CD4-positive, alpha-beta T cell (primary cell): ENCODE results near the gene QKI. TPM values are rescaled to one million over a fixed set of nuclear protein-coding genes. Genes with fewer than 3 reads are reported as not detected.

Experiments used
- ATAC-seq: fragments of 200-7000 bp; cut with Tn5 transposase; one replicate; pipeline ENCODE4 v1.10.0; 2022; ENCODE audit warnings: mild to moderate bottlenecking; ENCODE audit not compliant: poor library complexity
- CTCF ChIA-PET: fragments of 350-600 bp; sonication (Branson Sonifier 250); formaldehyde crosslinking; loops from one replicate; lab custom pipeline; 2021; ENCODE audit warnings: antibody characterized with exemption, inconsistent platforms; lab: Charles Lee
- POLR2A ChIA-PET: fragments of 350-600 bp; sonication (Branson Sonifier 250); formaldehyde crosslinking; loops from one replicate; lab custom pipeline; 2021; ENCODE audit warnings: antibody characterized with exemption, inconsistent platforms; lab: Charles Lee
- DNase-seq, 14 experiments: peaks; one replicate each; pipeline ENCODE4 v3.0.0-alpha.2; 2013 to 2020; ENCODE audit warnings: mixed read lengths in 2 of 14
- H3K27ac ChIP-seq, 2 donors: one replicate each; pipeline versions ENCODE4 v1.5.1 to v1.7.0; 2013; ENCODE audit warnings: low read length in 2 of 2, low read depth in 1 of 2, mild to moderate bottlenecking in 1 of 2
- H3K27me3 ChIP-seq, 2 experiments: 1 replicate in 1 of 2; 2 replicates in 1 of 2; pipeline versions ENCODE4 v1.6.1 to v1.7.0; 2013; ENCODE audit warnings: low read length in 2 of 2, control low read depth in 1 of 2, mild to moderate bottlenecking in 1 of 2, moderate library complexity in 1 of 2; ENCODE audit not compliant: insufficient read depth in 2 of 2, control insufficient read depth in 1 of 2
- H3K36me3 ChIP-seq: one replicate; pipeline ENCODE4 v1.6.1; 2013; ENCODE audit warnings: low read length, control low read depth; ENCODE audit not compliant: insufficient read depth
- H3K4me1 ChIP-seq: one replicate; pipeline ENCODE4 v1.6.1; 2013; ENCODE audit warnings: low read length, control low read depth; ENCODE audit not compliant: insufficient read depth
- H3K4me3 ChIP-seq: one replicate; pipeline ENCODE4 v1.5.1; 2013; ENCODE audit warnings: mild to moderate bottlenecking, low read length, moderate library complexity
- H3K9me3 ChIP-seq, 2 experiments: 1 replicate in 1 of 2; 2 replicates in 1 of 2; pipeline versions ENCODE4 v1.6.1 to v1.7.0; 2013; ENCODE audit warnings: low read length in 2 of 2, mild to moderate bottlenecking in 2 of 2, control low read depth in 1 of 2, moderate library complexity in 1 of 2; ENCODE audit not compliant: control insufficient read depth in 1 of 2, insufficient read depth in 1 of 2
- H3K27ac Mint-ChIP-seq: one replicate; pipeline ENCODE4 v1.8.0; 2020; ENCODE audit warnings: mixed read lengths
- H3K27me3 Mint-ChIP-seq: one replicate; pipeline ENCODE4 v1.8.0; 2021; ENCODE audit warnings: mixed read lengths
- H3K36me3 Mint-ChIP-seq: one replicate; pipeline ENCODE4 v1.8.0; 2021; ENCODE audit warnings: low read depth, mixed read lengths
- H3K4me1 Mint-ChIP-seq: one replicate; pipeline ENCODE4 v1.8.0; 2021; ENCODE audit warnings: low read depth, mixed read lengths
- H3K4me3 Mint-ChIP-seq: one replicate; pipeline ENCODE4 v1.8.0; 2020; ENCODE audit warnings: mild to moderate bottlenecking, mixed read lengths
- H3K9me3 Mint-ChIP-seq: one replicate; pipeline ENCODE4 v1.8.0; 2020; ENCODE audit warnings: mixed read lengths
- intact Hi-C, 2 experiments: fragments of 100-400 bp; cut with DNase I in 1 of 2; cut with micrococcal nuclease in 1 of 2; formaldehyde crosslinking; loops; one replicate each; pipeline versions ENCODE4 v1.15.1 to v1.9.0; 2023 to 2025; cut with DNase I, micrococcal nuclease
- total RNA-seq, 174 experiments: library from RNA in 2 of 174; stranded (reverse) in 2 of 174; gene quantifications; one replicate each; pipeline ENCODE4 v1.2.3 and lab custom pipeline; 2021 to 2026
- TF ChIP-seq, protein P1 (sequence below): fragments of 200-600 bp; IDR thresholded peaks from one replicate; pipeline ENCODE4 v1.8.0; 2022; ENCODE audit warnings: antibody characterized with exemption, mild to moderate bottlenecking

QKI gene
- total RNA-seq, 2 experiments from 2014 or later: 60.7 to 67.3 TPM

DNA sequence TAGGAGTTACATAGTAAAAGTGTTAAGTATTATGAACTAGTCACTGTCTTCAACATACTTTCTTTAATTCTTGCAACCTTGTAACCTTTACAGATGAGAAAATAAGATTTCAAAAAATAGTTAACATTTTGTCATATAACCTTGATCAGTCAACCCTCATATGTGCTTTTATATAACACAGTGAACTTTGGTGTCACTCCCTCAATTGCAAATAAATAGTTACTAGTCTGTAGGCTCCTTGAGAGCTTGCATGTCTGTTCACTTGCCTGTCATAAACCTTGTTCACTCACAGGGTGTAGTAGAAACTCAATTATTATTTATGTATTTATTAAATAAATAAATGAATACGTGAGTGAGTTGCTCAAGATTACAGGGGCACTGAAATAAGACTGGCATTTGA is 107.5 kb downstream of the QKI start:
- Histone ChIP-seq H3K27me3 (no peaks in the 10 kb centered on the region), H3K4me1 (no peaks in the 10 kb centered on the region), H3K9me3 (no peaks in the 10 kb centered on the region), H3K36me3 (no peaks in the 10 kb centered on the region), H3K27ac (no peak overlapping the region), H3K4me3 (no peak overlapping the region)
- Mint-ChIP-seq H3K27me3 (no peaks in the 10 kb centered on the region), H3K27ac (no peak overlapping the region), H3K36me3 (no peaks in the 10 kb centered on the region), H3K4me3 (no peak overlapping the region), H3K9me3 (peaks cover under 1% of the 10 kb centered on the region), H3K4me1 (peaks cover 50% of the 10 kb centered on the region)
- POLR2A ChIA-PET: no interaction called here
- no peak for ATAC-seq
- intact Hi-C loops: no loop called here
- CTCF ChIA-PET: no interaction called here
- TF ChIP-seq, protein P1, sequence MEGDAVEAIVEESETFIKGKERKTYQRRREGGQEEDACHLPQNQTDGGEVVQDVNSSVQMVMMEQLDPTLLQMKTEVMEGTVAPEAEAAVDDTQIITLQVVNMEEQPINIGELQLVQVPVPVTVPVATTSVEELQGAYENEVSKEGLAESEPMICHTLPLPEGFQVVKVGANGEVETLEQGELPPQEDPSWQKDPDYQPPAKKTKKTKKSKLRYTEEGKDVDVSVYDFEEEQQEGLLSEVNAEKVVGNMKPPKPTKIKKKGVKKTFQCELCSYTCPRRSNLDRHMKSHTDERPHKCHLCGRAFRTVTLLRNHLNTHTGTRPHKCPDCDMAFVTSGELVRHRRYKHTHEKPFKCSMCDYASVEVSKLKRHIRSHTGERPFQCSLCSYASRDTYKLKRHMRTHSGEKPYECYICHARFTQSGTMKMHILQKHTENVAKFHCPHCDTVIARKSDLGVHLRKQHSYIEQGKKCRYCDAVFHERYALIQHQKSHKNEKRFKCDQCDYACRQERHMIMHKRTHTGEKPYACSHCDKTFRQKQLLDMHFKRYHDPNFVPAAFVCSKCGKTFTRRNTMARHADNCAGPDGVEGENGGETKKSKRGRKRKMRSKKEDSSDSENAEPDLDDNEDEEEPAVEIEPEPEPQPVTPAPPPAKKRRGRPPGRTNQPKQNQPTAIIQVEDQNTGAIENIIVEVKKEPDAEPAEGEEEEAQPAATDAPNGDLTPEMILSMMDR: no peak
- DNase-seq: no peak

DNA sequence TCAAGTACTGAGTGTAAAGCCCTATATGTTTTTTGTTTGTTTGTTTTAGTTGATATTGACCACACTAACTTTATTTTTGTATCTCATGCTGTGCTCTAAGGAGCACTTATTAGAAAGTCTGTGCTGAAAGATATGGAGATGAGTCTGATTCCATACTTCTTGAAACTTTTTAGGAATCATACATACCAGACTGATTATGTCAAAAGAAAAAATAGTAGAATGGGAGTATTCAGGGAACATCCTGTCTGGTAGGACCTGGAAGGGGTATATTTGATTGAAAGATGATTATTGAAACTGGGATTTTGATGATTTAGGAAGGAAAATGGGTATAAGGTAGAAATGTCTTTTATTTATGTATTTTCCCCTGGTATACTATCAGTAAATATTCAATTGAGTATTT is 111.4 kb downstream of the QKI start:
- H3K4me3 Mint-ChIP-seq: no peak overlapping the region
- H3K27me3 Mint-ChIP-seq: no peaks in the 10 kb centered on the region
- peaks cover 61% of the 10 kb centered on the region for H3K4me1 Mint-ChIP-seq
- DNase-seq (no peak), ATAC-seq (no peak)
- H3K36me3 ChIP-seq: no peaks in the 10 kb centered on the region
- H3K27ac Mint-ChIP-seq: no peak overlapping the region
- H3K27ac ChIP-seq: no peak overlapping the region
- no peaks in the 10 kb centered on the region for H3K9me3 ChIP-seq
- H3K27me3 ChIP-seq: no peaks in the 10 kb centered on the region
- H3K4me3 ChIP-seq: no peak overlapping the region
- intact Hi-C loops: no loop called here
- POLR2A ChIA-PET: no interaction called here
- TF ChIP-seq, protein P1: no peak
- no peaks in the 10 kb centered on the region for H3K4me1 ChIP-seq
- H3K9me3 Mint-ChIP-seq: no peaks in the 10 kb centered on the region
- no peaks in the 10 kb centered on the region for H3K36me3 Mint-ChIP-seq
- CTCF ChIA-PET: interaction anchor here (1.2 to 1.4 kb wide), 2 partner anchors 26 to 36 kb away, joined by 3 read pairs; no protein-coding TSS in a partner anchor

DNA sequence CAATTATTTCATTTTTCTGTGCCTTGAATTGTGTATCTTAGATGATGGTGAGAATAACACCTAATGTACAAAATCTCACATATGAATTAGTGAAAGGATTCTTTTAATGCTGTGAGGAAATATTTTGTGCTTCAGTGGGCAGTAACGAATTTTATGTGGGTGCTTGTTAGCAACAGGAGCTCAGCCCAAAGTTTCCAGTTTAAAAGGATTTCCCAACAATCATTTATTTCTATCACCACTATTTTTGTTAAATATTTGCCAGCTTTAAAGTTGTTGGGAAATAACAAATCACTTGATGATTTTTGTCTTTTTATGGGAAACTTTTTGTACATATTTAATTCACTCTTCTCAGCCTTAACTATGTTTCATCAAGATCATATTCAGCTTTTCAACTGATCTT is 111.8 kb downstream of the QKI start:
- Mint-ChIP-seq H3K36me3 (no peaks in the 10 kb centered on the region), H3K9me3 (no peaks in the 10 kb centered on the region), H3K4me3 (no peak overlapping the region), H3K4me1 (peaks cover 64% of the 10 kb centered on the region), H3K27ac (no peak overlapping the region), H3K27me3 (no peaks in the 10 kb centered on the region)
- TF ChIP-seq, protein P1: no peak
- DNase-seq (no peak), ATAC-seq (no peak)
- H3K27ac ChIP-seq: no peak overlapping the region
- CTCF ChIA-PET: interaction anchor here (1.2 to 1.4 kb wide), 2 partner anchors 27 to 36 kb away, joined by 3 read pairs; no protein-coding TSS in a partner anchor
- H3K4me1 ChIP-seq: no peaks in the 10 kb centered on the region
- H3K27me3 ChIP-seq: no peaks in the 10 kb centered on the region
- POLR2A ChIA-PET: no interaction called here
- no peaks in the 10 kb centered on the region for H3K9me3 ChIP-seq
- intact Hi-C loops: no loop called here
- no peak overlapping the region for H3K4me3 ChIP-seq
- H3K36me3 ChIP-seq: no peaks in the 10 kb centered on the region
